Endothelial cell of hepatic sinusoid (primary cell): ENCODE measurements around the gene TSNAX.

ENCODE experiments used
- in situ Hi-C: cut with HindIII; loops from 2 replicates; pipeline ENCODE4 v1.10.0; 2017; ENCODE audit warnings: low sequenced_read_pairs

The TSNAX gene

DNA sequence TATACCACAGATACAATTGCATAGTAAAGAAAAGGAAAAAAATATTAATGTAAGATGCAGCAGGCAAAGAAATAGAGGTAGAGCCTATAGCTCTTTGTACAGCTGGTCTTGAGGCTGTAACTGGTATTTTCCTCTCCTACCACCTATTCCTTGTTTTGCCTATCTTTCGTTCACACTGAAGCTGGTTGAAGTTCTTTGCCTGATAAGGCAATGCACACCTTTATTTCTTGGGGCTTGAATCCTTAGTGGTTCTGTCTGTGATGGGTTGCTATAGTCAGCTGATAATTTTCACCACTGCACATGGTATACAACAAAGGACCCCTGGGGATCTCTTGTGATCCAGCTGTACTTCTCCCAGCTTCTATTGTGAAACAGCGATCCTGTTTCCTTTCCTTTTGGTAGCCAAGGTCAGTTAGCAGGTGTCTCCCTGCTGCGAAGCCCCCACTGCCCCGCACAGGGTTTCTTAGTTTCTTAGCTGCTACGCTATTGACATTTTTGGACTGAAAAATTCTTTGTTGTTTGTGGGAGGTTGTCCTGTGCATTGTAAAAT lies 9.9 kb upstream of the TSNAX start:
- in situ Hi-C loops = no loop called here

DNA sequence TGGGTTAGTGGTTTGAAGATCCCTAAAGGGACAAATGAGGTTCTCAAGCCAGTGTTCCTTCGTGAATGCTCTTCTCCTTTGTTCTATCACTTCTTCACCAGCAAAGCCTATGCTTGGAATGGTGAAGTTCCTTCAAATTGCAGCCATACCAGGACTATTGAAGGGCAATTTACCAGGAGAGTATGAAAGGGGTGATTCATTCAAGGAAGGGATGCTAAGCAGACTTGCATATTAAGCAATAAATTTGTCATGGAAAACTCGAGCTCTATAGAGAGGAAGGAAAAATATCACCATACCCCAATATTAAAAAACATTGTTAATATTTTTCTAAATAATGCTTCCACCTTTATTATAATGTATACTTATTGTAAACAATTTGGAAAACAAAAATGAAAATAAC lies 9.3 kb upstream of the TSNAX start:
- in situ Hi-C loops = no loop called here

DNA sequence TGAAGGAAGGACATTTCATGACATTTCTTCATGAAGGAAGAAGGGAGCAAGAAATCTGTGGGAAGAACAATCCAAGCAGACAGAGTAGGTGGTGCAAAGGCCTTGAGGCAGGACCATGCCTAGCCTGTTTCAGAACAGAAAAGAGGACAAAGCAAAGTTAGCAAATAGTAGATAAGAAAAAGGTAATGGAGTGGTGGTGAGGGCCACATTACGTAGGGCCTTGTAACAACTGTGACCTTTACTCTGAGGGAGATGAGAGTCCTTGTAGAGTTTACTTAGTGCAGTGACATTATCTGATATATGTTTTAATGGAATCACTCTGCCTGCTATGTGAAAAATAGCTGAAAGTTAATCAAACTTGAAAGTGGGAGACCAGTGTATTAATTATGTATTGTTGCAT lies 6.4 kb upstream of the TSNAX start:
- in situ Hi-C loops = no loop called here

GRCh38 chr1:231522931-231523642 lies 5.4 kb upstream of the TSNAX start:
- in situ Hi-C loops = no loop called here

DNA sequence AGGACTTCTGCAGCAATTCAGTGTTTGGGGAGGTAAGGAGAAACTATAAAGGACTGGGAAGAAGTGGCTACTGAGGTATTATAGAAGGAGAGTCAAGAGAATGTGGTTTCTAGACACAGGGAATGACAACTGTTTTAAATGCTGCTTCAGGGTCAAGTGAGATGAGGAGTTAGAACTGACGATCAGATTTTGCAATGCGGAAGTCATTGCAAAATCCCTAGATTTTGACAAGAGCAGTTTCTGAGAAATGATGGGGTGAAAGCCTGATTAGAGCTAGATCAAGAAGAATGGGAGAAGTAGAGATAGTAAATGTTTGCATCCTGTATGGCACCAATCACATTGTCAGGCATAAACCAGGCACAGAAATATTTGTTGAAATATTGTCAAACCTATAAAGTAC lies 4.7 kb upstream of the TSNAX start:
- in situ Hi-C loops = no loop called here

GRCh38 chr1:231526536-231526935 lies 1.9 kb upstream of the TSNAX start:
- in situ Hi-C loops = no loop called here

DNA sequence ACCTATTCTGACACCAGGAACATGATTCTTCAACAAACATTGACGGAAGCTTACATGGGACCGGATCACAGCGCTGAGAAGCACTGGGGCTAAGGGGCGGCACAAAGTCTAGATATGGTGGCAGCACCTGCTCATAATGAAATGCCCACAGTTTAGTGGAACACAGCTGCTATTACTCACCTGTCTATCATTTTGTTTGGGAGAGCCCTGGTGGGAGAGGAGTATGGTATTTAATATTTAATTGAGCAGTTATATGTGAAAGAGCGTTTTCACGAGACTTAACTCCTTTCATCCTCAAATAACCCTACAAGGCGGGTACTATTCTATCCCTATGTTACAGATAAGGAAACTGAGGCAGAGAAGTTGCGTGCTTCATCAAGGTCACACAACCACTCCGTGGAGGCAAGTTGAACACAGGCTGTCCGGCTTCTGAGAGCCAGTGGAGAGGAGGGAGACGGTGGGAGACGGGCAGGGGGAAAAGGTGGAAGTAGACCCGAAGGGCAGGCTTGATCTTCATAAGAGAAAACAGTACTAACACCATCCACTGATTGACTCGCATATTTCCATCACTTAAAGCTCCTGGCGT lies 790 bp upstream of the TSNAX start:
- in situ Hi-C loops = no loop called here

DNA sequence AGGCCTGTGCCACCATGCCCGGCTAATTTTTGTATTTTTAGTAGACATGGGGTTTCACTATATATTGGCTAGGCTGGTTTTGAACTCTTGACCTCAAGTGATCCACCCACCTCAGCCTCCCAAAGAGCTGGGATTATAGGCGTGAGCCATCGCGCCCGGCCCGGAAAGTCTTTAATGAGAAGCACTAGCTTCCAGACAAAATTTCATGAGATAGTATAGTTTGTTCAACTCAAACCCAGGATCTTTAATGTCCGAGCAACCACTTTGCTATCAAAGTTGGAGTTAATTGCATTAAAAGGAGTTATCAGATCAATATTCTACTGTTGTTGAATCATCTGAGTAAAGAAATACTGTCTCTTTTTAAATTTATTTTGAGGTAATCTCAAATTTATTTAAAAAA lies 4.8 kb downstream of the TSNAX start:
- in situ Hi-C loops = no loop called here

- in situ Hi-C loops = no loop called here
These were observed 6.3 kb downstream of the TSNAX start for GRCh38 chr1:231534703-231535159.

DNA sequence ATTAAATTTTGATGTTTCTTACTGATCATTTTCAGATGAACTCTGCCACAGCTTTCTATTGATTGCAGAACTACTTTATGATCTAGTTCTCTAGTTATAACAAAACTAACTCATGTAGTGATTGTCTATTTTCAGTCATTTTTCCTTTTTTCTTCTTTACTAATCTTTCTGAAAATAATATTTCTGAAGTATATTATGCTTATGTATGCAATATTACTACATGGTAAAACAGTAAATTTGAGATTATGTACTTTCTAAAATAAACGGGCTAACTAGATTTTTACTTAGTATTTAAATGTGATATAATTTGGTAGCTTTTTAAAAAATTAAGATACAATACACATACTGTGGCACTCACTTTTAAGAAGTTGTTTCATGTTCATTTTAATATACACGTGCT lies 7.6 kb downstream of the TSNAX start:
- in situ Hi-C loops = no loop called here

DNA sequence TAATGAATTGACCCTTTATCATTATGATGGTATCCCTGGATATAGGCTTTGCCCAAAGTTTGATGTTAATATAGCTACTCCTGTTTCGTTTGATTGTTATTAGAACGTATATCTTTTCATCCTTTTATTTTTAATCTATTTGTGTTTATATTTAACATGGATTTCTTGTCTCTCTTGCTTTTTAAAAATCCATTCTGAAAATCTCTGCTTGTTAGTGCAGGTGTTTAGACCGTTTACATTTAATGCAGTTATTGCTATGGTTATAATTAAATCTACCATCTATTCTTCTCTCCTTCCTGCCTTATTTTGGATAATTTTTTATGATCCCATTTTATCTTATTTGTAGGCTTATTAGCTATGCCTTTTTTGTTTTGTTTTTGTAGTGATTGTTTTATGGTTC lies 12.4 kb downstream of the TSNAX start:
- in situ Hi-C loops = no loop called here

GRCh38 chr1:231541842-231542241 lies 13.4 kb downstream of the TSNAX start:
- in situ Hi-C loops = no loop called here

GRCh38 chr1:231544943-231545592 lies 16.6 kb downstream of the TSNAX start:
- in situ Hi-C loops = no loop called here

DNA sequence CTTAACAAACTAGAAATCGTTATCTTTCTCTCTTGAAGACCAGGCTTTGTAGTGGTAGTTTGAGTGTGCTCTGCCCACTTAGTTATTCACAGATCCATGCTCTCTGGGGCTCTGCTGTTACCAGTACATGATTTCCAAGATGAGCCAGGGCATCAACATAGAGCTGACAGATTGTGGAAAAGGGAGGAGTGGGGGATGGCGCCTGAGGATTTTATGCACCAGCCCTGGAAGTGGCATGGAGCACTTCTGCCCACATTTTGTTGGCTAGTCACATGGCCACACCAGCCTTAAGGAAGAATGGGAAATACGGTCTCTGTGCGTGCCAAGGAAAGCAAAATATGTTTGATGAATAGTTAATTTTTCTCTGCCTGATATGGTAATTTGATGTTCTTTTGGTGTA lies 18.2 kb downstream of the TSNAX start:
- in situ Hi-C loops = no loop called here

- in situ Hi-C loops = no loop called here
These were observed 21.4 kb downstream of the TSNAX start for GRCh38 chr1:231549733-231550447.

DNA sequence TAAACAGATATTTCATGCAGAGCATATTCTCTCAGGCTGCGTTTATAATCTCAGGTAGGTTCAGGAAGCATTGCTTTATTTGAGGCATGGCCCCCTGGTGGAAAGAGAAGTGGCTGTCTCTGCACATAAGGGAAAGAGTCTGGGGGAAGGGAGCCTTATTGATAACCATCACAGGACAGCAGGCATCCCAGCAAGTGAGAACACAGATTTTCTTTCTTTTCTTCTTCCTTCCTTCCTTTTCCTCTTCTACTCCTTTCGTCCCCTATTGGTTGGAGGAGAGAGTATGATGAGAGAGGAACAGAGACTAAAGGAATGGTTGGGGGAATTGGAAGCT lies 21.9 kb downstream of the TSNAX start:
- in situ Hi-C loops = no loop called here

DNA sequence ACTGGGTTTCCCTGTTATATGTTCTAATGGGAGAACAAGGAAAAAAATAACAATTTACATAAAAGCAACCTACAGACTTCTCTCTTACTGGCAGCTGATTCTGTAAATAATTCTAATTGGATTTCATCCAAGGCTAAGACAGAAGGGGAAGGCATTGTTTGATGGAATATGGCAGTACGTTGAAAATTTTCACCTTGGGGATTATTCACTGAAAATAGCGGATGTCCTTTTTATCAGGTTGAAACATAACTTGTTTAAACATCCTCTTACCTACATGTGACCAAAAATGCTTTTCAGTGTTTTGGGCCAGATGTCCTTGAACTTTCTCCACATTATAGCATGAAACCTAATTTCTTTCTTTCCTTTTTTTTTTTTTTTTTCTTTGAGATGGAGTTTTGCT lies 24.9 kb downstream of the TSNAX start:
- in situ Hi-C loops = no loop called here

- in situ Hi-C loops = no loop called here
These were observed 26.5 kb downstream of the TSNAX start for GRCh38 chr1:231554969-231555368.

DNA sequence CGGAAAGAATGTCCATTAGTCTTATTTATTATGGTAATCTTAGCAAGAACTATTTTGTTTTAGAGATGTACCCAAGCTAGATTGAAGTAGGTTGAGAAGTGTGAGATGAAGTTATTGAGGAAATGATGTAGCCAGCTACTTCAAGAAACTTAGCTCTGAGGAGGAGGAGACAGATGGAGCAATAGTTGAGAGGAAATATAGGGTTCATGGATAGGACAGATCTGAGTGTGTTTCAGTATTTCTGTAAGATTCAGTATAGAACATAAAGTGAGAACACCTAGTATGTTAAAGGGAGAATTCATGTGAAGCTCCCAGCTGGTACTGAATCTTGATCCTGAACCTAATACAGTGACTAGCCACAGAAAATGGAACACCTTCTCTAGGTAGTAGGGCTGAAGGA lies 28.9 kb downstream of the TSNAX start:
- in situ Hi-C loops = no loop called here

DNA sequence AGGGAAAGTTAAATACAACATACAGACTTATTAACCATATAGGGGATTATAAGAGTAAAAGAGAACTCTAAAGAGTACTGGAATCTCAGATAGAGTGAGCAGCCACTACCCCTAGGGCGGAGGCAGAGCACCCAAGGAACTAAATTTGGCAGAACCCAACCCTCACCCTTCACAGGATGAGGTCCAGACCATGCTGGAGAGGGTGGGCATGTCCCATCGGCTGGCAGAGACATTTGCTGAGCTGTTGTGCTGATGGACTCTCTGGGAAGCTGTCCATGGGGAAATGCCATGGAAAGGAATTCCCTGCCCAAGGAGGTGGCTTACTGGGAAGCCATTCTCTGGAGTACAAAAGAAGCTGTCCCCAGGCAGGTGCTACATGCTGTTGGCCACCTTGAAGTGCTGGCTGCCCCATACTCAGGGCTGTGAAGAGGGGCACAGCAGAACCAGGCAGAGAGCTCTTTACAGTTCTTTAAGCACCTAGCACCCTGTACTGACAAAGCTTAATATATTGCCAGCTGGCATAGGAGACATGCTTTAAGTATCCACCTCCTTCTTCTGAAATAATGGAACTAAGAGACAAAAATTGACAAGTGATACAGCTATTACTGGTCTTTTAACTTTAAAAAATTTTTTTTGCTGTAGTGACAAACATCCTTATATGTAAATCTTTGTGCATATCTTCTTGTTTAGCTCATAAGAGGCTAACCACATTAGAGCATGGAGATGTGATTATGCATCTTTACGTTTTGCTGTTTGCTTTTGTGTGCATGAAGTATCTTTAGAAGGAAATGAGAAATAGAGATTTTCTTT lies 29.6 kb downstream of the TSNAX start:
- in situ Hi-C loops = no loop called here

DNA sequence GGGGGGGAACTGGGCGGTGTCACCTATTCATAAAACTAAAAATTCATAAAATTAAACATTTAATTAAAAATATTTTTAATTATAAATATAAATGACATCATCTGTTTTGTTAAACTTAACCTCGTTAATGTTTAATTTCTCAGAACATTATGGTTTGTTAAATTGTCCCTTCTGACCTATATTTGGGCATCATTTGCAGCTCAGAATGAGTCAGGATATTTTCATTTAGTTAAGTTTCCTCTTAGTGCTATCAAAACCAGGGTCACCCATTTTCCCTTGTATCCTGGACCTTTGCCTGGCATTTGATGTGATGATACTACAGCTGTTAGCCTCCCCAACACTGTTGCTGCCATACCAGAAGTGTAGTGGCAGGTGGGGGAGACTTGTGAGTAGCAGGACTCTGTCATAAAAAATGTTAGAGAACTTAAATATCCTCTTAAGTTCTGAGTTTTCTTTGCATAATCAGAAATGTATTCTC lies 30.3 kb downstream of the TSNAX start:
- in situ Hi-C loops = no loop called here
